CD14-positive monocyte (primary cell): ENCODE measurements around the gene ZNF500. TPM values are rescaled to one million over a fixed set of nuclear protein-coding genes. Genes with fewer than 3 reads are reported as not detected.

Experiments used
- DNase-seq, 3 donors: peaks; one replicate each; pipeline ENCODE4 v3.0.0-alpha.2; 2011 to 2022
- H2AFZ ChIP-seq: 2 replicates; pipeline ENCODE4 v1.6.0; 2012; ENCODE audit warnings: mild to moderate bottlenecking, low read depth, low read length, inconsistent platforms; ENCODE audit not compliant: insufficient read depth, poor library complexity, severe bottlenecking
- H3K27ac ChIP-seq, 2 donors: 1 replicate in 1 of 2; 2 replicates in 1 of 2; pipeline ENCODE4 v1.5.1; 2012 to 2013; ENCODE audit warnings: low read length in 2 of 2, control low read depth in 1 of 2, inconsistent platforms in 1 of 2, low read depth in 1 of 2, mild to moderate bottlenecking in 1 of 2
- H3K27me3 ChIP-seq, 2 donors: one replicate each; pipeline versions ENCODE4 v1.6.0 to v1.6.1; 2011 to 2013; ENCODE audit warnings: low read length in 2 of 2; ENCODE audit not compliant: control insufficient read depth in 2 of 2, insufficient read depth in 2 of 2
- H3K36me3 ChIP-seq, 2 donors: replicated peaks in 1 of 2; 1 replicate in 1 of 2; 2 replicates in 1 of 2; pipeline versions ENCODE4 v1.5.1 to v1.6.1; 2012 to 2013; ENCODE audit warnings: low read length in 2 of 2, control low read depth in 1 of 2, inconsistent platforms in 1 of 2, mild to moderate bottlenecking in 1 of 2; ENCODE audit not compliant: insufficient read depth in 2 of 2, control insufficient read depth in 1 of 2
- H3K4me1 ChIP-seq, 2 donors: 1 replicate in 1 of 2; 2 replicates in 1 of 2; pipeline versions ENCODE4 v1.5.1 to v1.6.1; 2012 to 2013; ENCODE audit warnings: low read length in 2 of 2, control low read depth in 1 of 2, inconsistent platforms in 1 of 2, mild to moderate bottlenecking in 1 of 2, moderate library complexity in 1 of 2; ENCODE audit not compliant: insufficient read depth in 2 of 2, control insufficient read depth in 1 of 2
- H3K4me2 ChIP-seq: replicated peaks from 2 replicates; pipeline ENCODE3; 2012; ENCODE audit warnings: low read length, moderate library complexity, mild to moderate bottlenecking; ENCODE audit not compliant: poor library complexity, severe bottlenecking; ENCODE audit errors: extremely low read depth
- H3K4me3 ChIP-seq, 3 experiments: fragments of 200-600 bp in 1 of 3; sonication (generic) in 1 of 3; replicated peaks in 1 of 3; 1 replicate in 2 of 3; 2 replicates in 1 of 3; pipeline ENCODE4 v1.5.1; 2011 to 2013; ENCODE audit warnings: low read length in 3 of 3, mild to moderate bottlenecking in 3 of 3, control low read depth in 2 of 3, low read depth in 2 of 3, inconsistent platforms in 1 of 3, moderate library complexity in 1 of 3
- H3K79me2 ChIP-seq: 2 replicates; pipeline ENCODE4 v1.6.0; 2012; ENCODE audit warnings: mild to moderate bottlenecking, control low read depth, inconsistent platforms, low read length, moderate library complexity; ENCODE audit not compliant: insufficient read depth
- H3K9ac ChIP-seq: 2 replicates; pipeline ENCODE4 v1.6.0; 2017; ENCODE audit warnings: low read length, mild to moderate bottlenecking; ENCODE audit not compliant: insufficient read depth, poor library complexity, severe bottlenecking
- H3K9me3 ChIP-seq, 2 donors: replicated peaks in 1 of 2; 1 replicate in 1 of 2; 2 replicates in 1 of 2; pipeline versions ENCODE4 v1.5.1 to v1.6.1; 2012 to 2013; ENCODE audit warnings: low read length in 2 of 2, control low read depth in 1 of 2; ENCODE audit not compliant: control insufficient read depth in 1 of 2, insufficient read depth in 1 of 2
- H4K20me1 ChIP-seq: 2 replicates; pipeline ENCODE4 v1.6.0; 2012; ENCODE audit warnings: mild to moderate bottlenecking, low read length, control low read depth, moderate library complexity; ENCODE audit not compliant: insufficient read depth
- H3K27ac Mint-ChIP-seq, 7 donors: one replicate each; pipeline ENCODE4 v1.8.0; 2020; ENCODE audit warnings: mild to moderate bottlenecking in 7 of 7, mixed read lengths in 7 of 7, moderate library complexity in 6 of 7, inconsistent platforms in 2 of 7
- H3K27me3 Mint-ChIP-seq, 3 donors: one replicate each; pipeline ENCODE4 v1.8.0; 2021 to 2022; ENCODE audit warnings: low read depth in 3 of 3, mild to moderate bottlenecking in 3 of 3, mixed read lengths in 3 of 3, moderate library complexity in 3 of 3, inconsistent platforms in 1 of 3
- H3K36me3 Mint-ChIP-seq, 2 donors: one replicate each; pipeline ENCODE4 v1.8.0; 2020; ENCODE audit warnings: mixed read lengths in 2 of 2, inconsistent platforms in 1 of 2, mild to moderate bottlenecking in 1 of 2
- H3K4me1 Mint-ChIP-seq: one replicate; pipeline ENCODE4 v1.8.0; 2020; ENCODE audit warnings: mild to moderate bottlenecking, mixed read lengths
- H3K4me3 Mint-ChIP-seq, 2 donors: one replicate each; pipeline ENCODE4 v1.8.0; 2020; ENCODE audit warnings: mild to moderate bottlenecking in 2 of 2, mixed read lengths in 2 of 2, moderate library complexity in 1 of 2
- H3K9me3 Mint-ChIP-seq, 7 donors: one replicate each; pipeline ENCODE4 v1.8.0; 2020 to 2022; ENCODE audit warnings: mixed read lengths in 7 of 7, mild to moderate bottlenecking in 6 of 7, moderate library complexity in 6 of 7, inconsistent platforms in 2 of 7
- CTCF ChIP-seq: fragments of 200-600 bp; IDR thresholded peaks from one replicate; pipeline ENCODE4 v1.8.0; 2022; ENCODE audit warnings: antibody characterized with exemption, mild to moderate bottlenecking
- WGBS: methylation state at CpG from one replicate; pipeline ENCODE4 v1.1.5; 2013; ENCODE audit warnings: missing lambda C conversion rate; ENCODE audit not compliant: insufficient coverage; 5-methylcytosine and 5-hydroxymethylcytosine counted together
- intact Hi-C, 2 donors: fragments of 100-400 bp; cut with micrococcal nuclease; formaldehyde crosslinking; loops; one replicate each; pipeline versions ENCODE4 v1.15.0 to v1.15.1; 2023
- polyA plus RNA-seq, 3 donors: library from polyadenylated mRNA; depleted of rRNA in 1 of 3; unstranded in 2 of 3; stranded (reverse) in 1 of 3; fragments of 300-500 nt in 2 of 3; fragments of >200 nt in 1 of 3; fragmentation: Illumina TruSeq in 2 of 3; gene quantifications; 1 replicate in 2 of 3; 2 replicates in 1 of 3; pipeline ENCODE4 v1.2.3, GENCODE V29; 2012 to 2021

Gene ZNF500
- polyA plus RNA-seq, 3 donors, result 2.4 to 5.6 (median 5.2) TPM

GRCh38 chr16:4802659-4803287 is 35.8 kb upstream of the ZNF500 start:
- Histone ChIP-seq H2AFZ (peak overlapping the region; percentile 86), H3K4me1 (peaks cover 40 to 48% of the 10 kb centered on the region in 2 donors), H3K4me2 (peak overlapping the region; percentile 98), H3K27ac (peak overlapping the region; percentile 77 to 86), H3K9me3 (no peaks in the 10 kb centered on the region), H3K9ac (peak overlapping the region; percentile 71), H3K4me3 (peak overlapping the region; percentile 72 to 92 (median 75)), H3K79me2 (peaks cover 35% of the 10 kb centered on the region), H3K27me3 (no peaks in the 10 kb centered on the region), H4K20me1 (no peaks in the 10 kb centered on the region), H3K36me3 (peaks cover 46 to 53% of the 10 kb centered on the region in 2 donors)
- WGBS, result under 1% methylated on average over 54 of the region's 59 CpGs
- Mint-ChIP-seq H3K36me3 (peaks cover 36 to 61% of the 10 kb centered on the region in 2 donors), H3K4me1 (peaks cover 42% of the 10 kb centered on the region), H3K27me3 (peaks cover 0 to 2% (median 0%) of the 10 kb centered on the region in 3 donors), H3K27ac (peak overlapping the region; percentile 86 to 97 (median 96)), H3K4me3 (peak overlapping the region; percentile 87 to 89), H3K9me3 (no peaks in the 10 kb centered on the region)
- intact Hi-C loops, result loop anchor here (2.0 to 5.0 kb wide), 4 partner anchors 35 to 70 kb away; partner anchors contain the start of genes ANKS3 (in 2 of the 2), DNAAF8 (in 2 of the 2), GLYR1 (in 2 of the 2) and UBN1 (in 2 of the 2)
- DNase-seq, result peak; percentile 83 to 91 (median 86)
- TF ChIP-seq CTCF, result no peak

DNA sequence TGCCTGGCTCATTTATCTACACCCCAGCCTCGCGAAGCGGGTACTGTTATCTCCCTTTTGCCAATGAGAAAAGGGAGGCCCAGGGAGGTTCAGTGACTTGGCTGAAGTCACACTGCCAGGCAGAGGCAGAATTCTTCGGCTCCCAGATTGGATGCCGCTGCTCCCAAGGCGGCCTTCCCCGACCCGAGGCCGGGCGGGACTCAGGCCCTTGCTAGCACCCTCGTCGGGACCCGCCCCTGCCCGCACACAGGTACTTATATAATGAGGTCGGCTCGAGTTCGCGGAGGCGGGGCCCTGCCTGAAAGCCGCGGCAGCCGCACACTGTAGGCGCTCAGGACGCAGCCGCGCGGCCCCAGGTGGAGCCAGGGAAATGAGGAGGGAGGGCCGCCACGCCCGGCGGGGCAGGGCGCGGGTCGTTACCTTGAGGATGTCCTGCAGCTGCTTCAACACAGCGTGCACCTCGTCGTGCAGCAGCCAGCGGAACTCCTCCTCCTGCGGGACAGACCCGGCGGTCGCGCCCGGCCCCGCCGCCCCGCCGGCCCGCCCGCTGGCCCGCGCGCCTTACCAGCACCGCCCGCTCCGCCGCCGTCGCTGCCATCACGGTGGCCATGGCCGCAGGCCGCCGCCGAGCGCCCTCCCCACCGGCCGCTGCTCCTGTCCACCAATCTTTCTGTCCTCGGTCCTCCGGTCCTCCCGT is 35.1 kb upstream of the ZNF500 start, which contains the start of gene ROGDI:
Gene ROGDI (minus strand): TSS at position 672 of the 697 bp plus-strand sequence. CDS start 62 bp downstream, at position 610.
- Mint-ChIP-seq H3K4me1 (peaks cover 42% of the 10 kb centered on the region), H3K4me3 (peak within 1 kb of the TSS; percentile 89 to 95), H3K27me3 (peaks cover 0 to 2% (median 0%) of the 10 kb centered on the region in 3 donors), H3K27ac (peak within 1 kb of the TSS; percentile 86 to 97 (median 96)), H3K9me3 (peaks cover 0 to 1% (median 0%) of the 10 kb centered on the region in 7 donors), H3K36me3 (peaks cover 34 to 61% of the 10 kb centered on the region in 2 donors)
- DNase-seq, result peak in 2 of 3 donors; percentile 6 to 10
- H3K4me2 ChIP-seq, result peak within 1 kb of the TSS; percentile 98
- H2AFZ ChIP-seq, result peak within 1 kb of the TSS; percentile 86
- no peaks in the 10 kb centered on the region for H3K27me3 ChIP-seq
- H3K79me2 ChIP-seq, result peaks cover 32% of the 10 kb centered on the region
- H3K9ac ChIP-seq, result peak within 1 kb of the TSS; percentile 71
- WGBS, result under 1% methylated on average over 58 of the region's 70 CpGs
- H3K27ac ChIP-seq, result peak within 1 kb of the TSS; percentile 77 to 86
- intact Hi-C loops, result loop anchor here (2.0 to 5.0 kb wide), 5 partner anchors 33 to 70 kb away; partner anchors contain the start of genes ANKS3 (in 2 of the 2), DNAAF8 (in 2 of the 2), GLYR1 (in 2 of the 2) and UBN1 (in 2 of the 2)
- TF ChIP-seq CTCF, result no peak
- peaks cover 46 to 53% of the 10 kb centered on the region in 2 donors for H3K36me3 ChIP-seq
- peak within 1 kb of the TSS; percentile 72 to 92 (median 75) for H3K4me3 ChIP-seq
- no peaks in the 10 kb centered on the region for H3K9me3 ChIP-seq
- H4K20me1 ChIP-seq, result no peaks in the 10 kb centered on the region
- H3K4me1 ChIP-seq, result peaks cover 40 to 48% of the 10 kb centered on the region in 2 donors
